Smooth muscle cell (in vitro differentiated cells): Measurements from ENCODE around the gene NUAK2. TPM values are rescaled to one million over a fixed set of nuclear protein-coding genes. Genes with fewer than 3 reads are reported as not detected.
A peak's percentile ranks its signal among the peaks of the same experiment; 100 is the strongest.

Source experiments
- DNase-seq: peaks from one replicate; lab custom pipeline; 2025; ENCODE audit not compliant: unreplicated experiment; lab: John Stamatoyannopoulos, UW
- H2AFZ ChIP-seq: fragments of 200-600 bp; sonication (generic); 2 replicates; pipeline ENCODE4 v1.6.0; 2016; ENCODE audit warnings: antibody characterized with exemption, low read depth, mild to moderate bottlenecking
- H3F3A ChIP-seq: fragments of 200-600 bp; sonication (generic); 2 replicates; pipeline ENCODE4 v1.6.0; 2017; ENCODE audit warnings: antibody characterized with exemption, low read depth
- H3K27ac ChIP-seq: fragments of 200-600 bp; sonication (generic); 2 replicates; pipeline ENCODE4 v1.5.1; 2016; ENCODE audit warnings: low read depth, mild to moderate bottlenecking
- H3K27me3 ChIP-seq: fragments of 200-600 bp; sonication (generic); 2 replicates; pipeline ENCODE4 v1.6.1; 2016; ENCODE audit warnings: low read depth, mild to moderate bottlenecking
- H3K36me3 ChIP-seq: fragments of 200-600 bp; sonication (generic); 2 replicates; pipeline ENCODE4 v1.5.1; 2016; ENCODE audit warnings: low read depth
- H3K4me1 ChIP-seq: fragments of 200-600 bp; sonication (generic); 2 replicates; pipeline ENCODE4 v1.5.1; 2016; ENCODE audit warnings: low read depth
- H3K4me2 ChIP-seq: fragments of 200-600 bp; sonication (generic); 2 replicates; pipeline ENCODE4 v1.6.0; 2016; ENCODE audit warnings: mild to moderate bottlenecking
- H3K4me3 ChIP-seq: fragments of 200-600 bp; sonication (generic); 2 replicates; pipeline ENCODE4 v1.5.1; 2016; ENCODE audit warnings: mild to moderate bottlenecking
- H3K79me2 ChIP-seq: fragments of 200-600 bp; sonication (generic); 2 replicates; pipeline ENCODE4 v1.6.0; 2016; ENCODE audit warnings: low read depth, mild to moderate bottlenecking
- H3K9ac ChIP-seq: fragments of 200-600 bp; sonication (generic); 2 replicates; pipeline ENCODE4 v1.6.0; 2016; ENCODE audit warnings: low read depth
- H3K9me3 ChIP-seq: fragments of 200-600 bp; sonication (generic); replicated peaks from 2 replicates; pipeline ENCODE4 v1.5.1; 2016; ENCODE audit warnings: low read depth
- H4K20me1 ChIP-seq: fragments of 200-600 bp; sonication (generic); 2 replicates; pipeline ENCODE4 v1.6.0; 2016; ENCODE audit warnings: low read depth
- CTCF ChIP-seq: fragments of 200-600 bp; sonication (generic); IDR thresholded peaks from 2 replicates; pipeline ENCODE4 v1.5.1; 2017; ENCODE audit warnings: borderline replicate concordance, mild to moderate bottlenecking, antibody characterized with exemption; ENCODE audit not compliant: insufficient read depth, poor library complexity, severe bottlenecking
- whole genome bisulfite sequencing: methylation state at CpG from one replicate; pipeline ENCODE4 v1.1.7; 2016; ENCODE audit warnings: low lambda C conversion rate; 5-methylcytosine and 5-hydroxymethylcytosine counted together
- polyA plus RNA-seq: library from polyadenylated mRNA; unstranded; fragments of >200 nt; fragmentation: Nextera tagmentation; extraction: Ambion mirVana; gene quantifications from 2 replicates; pipeline ENCODE4 v1.2.1, GENCODE V29; 2016
- total RNA-seq: library from RNA; depleted of rRNA; stranded (reverse); fragments of >200 nt; gene quantifications from 2 replicates; pipeline ENCODE4 v1.2.3, GENCODE V29; 2014

NUAK2 gene
- total and polyA plus RNA-seq, 2 experiments from 2014 or later = 11.3 to 15.8 TPM

GRCh38 chr1:205310976-205311704 lies 10.4 kb downstream of the NUAK2 start:
- H3K36me3 ChIP-seq = peaks cover 5% of the 10 kb centered on the region

GRCh38 chr1:205309741-205310140 lies 11.8 kb downstream of the NUAK2 start:
- TF ChIP-seq CTCF = no peak
- H3K27ac ChIP-seq = no peak overlapping the region
- H3K9me3 ChIP-seq = no peaks in the 10 kb centered on the region
- H3K4me1 ChIP-seq = peaks cover 35% of the 10 kb centered on the region
- H2AFZ ChIP-seq = no peak overlapping the region
- WGBS = 88% methylated on average over 1 of the region's 1 CpG
- H3K27me3 ChIP-seq = no peaks in the 10 kb centered on the region
- H3K4me3 ChIP-seq = no peak overlapping the region
- H4K20me1 ChIP-seq = peaks cover 28% of the 10 kb centered on the region
- no peak overlapping the region for H3K9ac ChIP-seq
- H3K79me2 ChIP-seq = peaks cover 43% of the 10 kb centered on the region
- no peak for DNase-seq
- no peaks in the 10 kb centered on the region for H3F3A ChIP-seq
- peaks cover 5% of the 10 kb centered on the region for H3K36me3 ChIP-seq
- no peak overlapping the region for H3K4me2 ChIP-seq

More at GRCh38 chr1:205310976-205311704, 10.4 kb downstream of the NUAK2 start:
- Histone ChIP-seq H3K4me2 (no peak overlapping the region), H4K20me1 (peaks cover 40% of the 10 kb centered on the region), H3K9me3 (no peaks in the 10 kb centered on the region), H2AFZ (no peak overlapping the region), H3K4me3 (no peak overlapping the region), H3F3A (no peaks in the 10 kb centered on the region), H3K79me2 (peaks cover 57% of the 10 kb centered on the region), H3K4me1 (peaks cover 49% of the 10 kb centered on the region), H3K9ac (no peak overlapping the region), H3K27ac (peak overlapping the region; percentile 4), H3K27me3 (no peaks in the 10 kb centered on the region)
- TF ChIP-seq CTCF = no peak
- 93% methylated on average over 8 of the region's 8 CpGs for WGBS
- DNase-seq = no peak

- TF ChIP-seq CTCF = no peak
- Histone ChIP-seq H4K20me1 (peaks cover 15% of the 10 kb centered on the region), H3F3A (no peaks in the 10 kb centered on the region), H3K9me3 (no peaks in the 10 kb centered on the region), H2AFZ (no peak overlapping the region), H3K4me2 (no peak overlapping the region), H3K4me1 (peaks cover 24% of the 10 kb centered on the region), H3K27ac (no peak overlapping the region), H3K4me3 (no peak overlapping the region), H3K9ac (no peak overlapping the region), H3K36me3 (peaks cover 5% of the 10 kb centered on the region), H3K79me2 (peaks cover 16% of the 10 kb centered on the region), H3K27me3 (no peaks in the 10 kb centered on the region)
- WGBS = 94% methylated on average over 7 of the region's 7 CpGs
- no peak for DNase-seq
Measured at GRCh38 chr1:205306929-205307566, 14.5 kb downstream of the NUAK2 start.

- Histone ChIP-seq H3K4me1 (peaks cover 32% of the 10 kb centered on the region), H3K9me3 (no peaks in the 10 kb centered on the region), H3K4me2 (no peak overlapping the region), H3K27me3 (no peaks in the 10 kb centered on the region), H3F3A (peaks cover 6% of the 10 kb centered on the region), H2AFZ (no peak overlapping the region), H3K36me3 (no peaks in the 10 kb centered on the region), H3K9ac (no peak overlapping the region), H3K79me2 (peaks cover 4% of the 10 kb centered on the region), H4K20me1 (peaks cover under 1% of the 10 kb centered on the region), H3K4me3 (no peak overlapping the region), H3K27ac (no peak overlapping the region)
- TF ChIP-seq CTCF = no peak
- 100% methylated on average over 1 of the region's 1 CpG for WGBS
- no peak for DNase-seq
Measured at GRCh38 chr1:205304695-205305070, 16.9 kb downstream of the NUAK2 start.
